Suprapubic skin (tissue), 3 donors: ENCODE measurements around the gene KRTAP22-2.

ENCODE experiments used
- EP300 ChIP-seq: sonication (generic); formaldehyde crosslinking; IDR thresholded peaks from one replicate; pipeline ENCODE4 v1.6.1; 2017; ENCODE audit warnings: antibody characterized with exemption
- POLR2A ChIP-seq, 2 donors: fragments of 450-650 bp; IDR thresholded peaks; one replicate each; pipeline ENCODE4 v1.6.1; 2017; ENCODE audit warnings: antibody characterized with exemption in 2 of 2, mild to moderate bottlenecking in 2 of 2, moderate library complexity in 2 of 2
- TF ChIP-seq, protein P1 (sequence below), 2 donors: fragments of 200-600 bp in 1 of 2; fragments of 450-650 bp in 1 of 2; sonication (generic) in 1 of 2; IDR thresholded peaks; one replicate each; pipeline ENCODE4 v1.5.1; 2016 to 2019; ENCODE audit warnings: antibody characterized with exemption in 2 of 2, mild to moderate bottlenecking in 1 of 2, moderate library complexity in 1 of 2

DNA sequence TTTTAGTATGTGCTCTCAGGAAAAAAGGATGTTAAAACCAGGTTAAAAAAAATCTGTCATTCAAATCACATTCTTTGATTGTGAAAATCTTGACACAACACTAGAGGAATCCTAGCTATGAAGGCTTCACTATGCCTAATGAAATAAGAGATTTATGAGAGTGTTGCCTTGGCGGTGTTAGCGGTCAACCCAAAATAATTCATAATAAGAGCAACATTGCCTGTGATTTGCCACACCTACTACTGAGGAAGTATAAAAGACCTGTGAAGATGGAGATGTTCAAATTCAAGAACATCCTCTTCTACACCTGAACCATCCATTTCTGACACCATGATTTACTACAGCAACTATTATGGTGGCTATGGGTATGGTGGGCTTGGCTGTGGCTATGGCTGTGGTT is 25.9 kb upstream of the KRTAP22-2 start, which contains the start of gene KRTAP20-1:
- TF ChIP-seq, protein P1, sequence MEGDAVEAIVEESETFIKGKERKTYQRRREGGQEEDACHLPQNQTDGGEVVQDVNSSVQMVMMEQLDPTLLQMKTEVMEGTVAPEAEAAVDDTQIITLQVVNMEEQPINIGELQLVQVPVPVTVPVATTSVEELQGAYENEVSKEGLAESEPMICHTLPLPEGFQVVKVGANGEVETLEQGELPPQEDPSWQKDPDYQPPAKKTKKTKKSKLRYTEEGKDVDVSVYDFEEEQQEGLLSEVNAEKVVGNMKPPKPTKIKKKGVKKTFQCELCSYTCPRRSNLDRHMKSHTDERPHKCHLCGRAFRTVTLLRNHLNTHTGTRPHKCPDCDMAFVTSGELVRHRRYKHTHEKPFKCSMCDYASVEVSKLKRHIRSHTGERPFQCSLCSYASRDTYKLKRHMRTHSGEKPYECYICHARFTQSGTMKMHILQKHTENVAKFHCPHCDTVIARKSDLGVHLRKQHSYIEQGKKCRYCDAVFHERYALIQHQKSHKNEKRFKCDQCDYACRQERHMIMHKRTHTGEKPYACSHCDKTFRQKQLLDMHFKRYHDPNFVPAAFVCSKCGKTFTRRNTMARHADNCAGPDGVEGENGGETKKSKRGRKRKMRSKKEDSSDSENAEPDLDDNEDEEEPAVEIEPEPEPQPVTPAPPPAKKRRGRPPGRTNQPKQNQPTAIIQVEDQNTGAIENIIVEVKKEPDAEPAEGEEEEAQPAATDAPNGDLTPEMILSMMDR (IDR thresholded peaks at IDR 0.05): no peak
- no peak for TF ChIP-seq POLR2A (IDR thresholded peaks at IDR 0.05)
- TF ChIP-seq EP300: no peak
